Endothelial cell (in vitro differentiated cells): ENCODE measurements around the gene GABBR2. TPM values are rescaled to one million over a fixed set of nuclear protein-coding genes. Genes with fewer than 3 reads are reported as not detected.

Source experiments
- DNase-seq: peaks from one replicate; pipeline ENCODE4 v3.0.0; 2021; ENCODE audit warnings: low spot score
- H3K27ac Mint-ChIP-seq: one replicate; pipeline ENCODE4 v1.8.0; 2021; ENCODE audit warnings: mixed read lengths, inconsistent platforms; ENCODE audit not compliant: unreplicated experiment
- H3K27me3 Mint-ChIP-seq: one replicate; pipeline ENCODE4 v1.8.0; 2021; ENCODE audit warnings: mild to moderate bottlenecking, moderate library complexity, mixed read lengths, inconsistent platforms; ENCODE audit not compliant: unreplicated experiment
- H3K36me3 Mint-ChIP-seq: one replicate; pipeline ENCODE4 v1.8.0; 2021; ENCODE audit warnings: mild to moderate bottlenecking, low read depth, mixed read lengths, inconsistent platforms; ENCODE audit not compliant: unreplicated experiment
- H3K4me1 Mint-ChIP-seq: one replicate; pipeline ENCODE4 v1.8.0; 2021; ENCODE audit warnings: mild to moderate bottlenecking, mixed read lengths, inconsistent platforms; ENCODE audit not compliant: unreplicated experiment
- H3K4me3 Mint-ChIP-seq: one replicate; pipeline ENCODE4 v1.8.0; 2021; ENCODE audit warnings: mild to moderate bottlenecking, mixed read lengths, inconsistent platforms; ENCODE audit not compliant: unreplicated experiment
- H3K9me3 Mint-ChIP-seq: one replicate; pipeline ENCODE4 v1.8.0; 2021; ENCODE audit warnings: mixed read lengths, inconsistent platforms; ENCODE audit not compliant: unreplicated experiment
- CTCF ChIP-seq: fragments of 200-600 bp; sonication (generic); IDR thresholded peaks from one replicate; pipeline ENCODE4 v1.5.0; 2021; ENCODE audit warnings: antibody characterized with exemption; ENCODE audit not compliant: unreplicated experiment
- total RNA-seq: library from RNA; stranded (reverse); fragmentation: NEBNext Ultra II Directional; extraction: Animal tissue kit (Norgen Biotek cat#: 25700); gene quantifications from one replicate; pipeline ENCODE4 v1.2.1, GENCODE V29; 2021; ENCODE audit not compliant: unreplicated experiment

Gene GABBR2
- total RNA-seq, 1 donor from 2014 or later: 0.46 TPM

GRCh38 chr9:98264516-98264915 is 444.2 kb downstream of the GABBR2 start:
- peaks cover 12% of the 10 kb centered on the region for H3K4me1 Mint-ChIP-seq
- TF ChIP-seq CTCF: no peak
- no peak for DNase-seq
- H3K4me3 Mint-ChIP-seq: no peak overlapping the region
- H3K36me3 Mint-ChIP-seq: no peaks in the 10 kb centered on the region
- peaks cover 5% of the 10 kb centered on the region for H3K27me3 Mint-ChIP-seq
- H3K27ac Mint-ChIP-seq: no peak overlapping the region
- H3K9me3 Mint-ChIP-seq: no peaks in the 10 kb centered on the region

- Mint-ChIP-seq H3K9me3 (no peaks in the 10 kb centered on the region), H3K4me3 (no peak overlapping the region), H3K27ac (peak overlapping the region; percentile 61), H3K36me3 (no peaks in the 10 kb centered on the region), H3K27me3 (peaks cover 4% of the 10 kb centered on the region), H3K4me1 (peaks cover 12% of the 10 kb centered on the region)
- peak; percentile 61 for TF ChIP-seq CTCF
- DNase-seq: peak; percentile 83
These were observed 445.0 kb downstream of the GABBR2 start for GRCh38 chr9:98263482-98264357.

GRCh38 chr9:98263080-98263479 is 445.7 kb downstream of the GABBR2 start:
- Mint-ChIP-seq H3K4me1 (peaks cover 12% of the 10 kb centered on the region), H3K9me3 (no peaks in the 10 kb centered on the region), H3K27me3 (peaks cover 3% of the 10 kb centered on the region), H3K4me3 (no peak overlapping the region), H3K36me3 (no peaks in the 10 kb centered on the region), H3K27ac (peak overlapping the region; percentile 58)
- DNase-seq: no peak
- TF ChIP-seq CTCF: no peak

- peaks cover 3% of the 10 kb centered on the region for H3K27me3 Mint-ChIP-seq
- no peaks in the 10 kb centered on the region for H3K36me3 Mint-ChIP-seq
- TF ChIP-seq CTCF: no peak
- H3K4me1 Mint-ChIP-seq: peaks cover 7% of the 10 kb centered on the region
- H3K9me3 Mint-ChIP-seq: no peaks in the 10 kb centered on the region
- no peak overlapping the region for H3K4me3 Mint-ChIP-seq
- DNase-seq: no peak
- H3K27ac Mint-ChIP-seq: peak overlapping the region; percentile 78
These were observed 446.7 kb downstream of the GABBR2 start for GRCh38 chr9:98262056-98262455.

- Mint-ChIP-seq H3K9me3 (no peaks in the 10 kb centered on the region), H3K27ac (no peak overlapping the region)
These were observed 448.1 kb downstream of the GABBR2 start for GRCh38 chr9:98260635-98261034.

More at GRCh38 chr9:98260635-98261034, 448.1 kb downstream of the GABBR2 start:
- H3K4me1 Mint-ChIP-seq: peaks cover 8% of the 10 kb centered on the region
- H3K27me3 Mint-ChIP-seq: peaks cover 2% of the 10 kb centered on the region
- no peak for TF ChIP-seq CTCF
- DNase-seq: no peak
- H3K36me3 Mint-ChIP-seq: no peaks in the 10 kb centered on the region
- no peak overlapping the region for H3K4me3 Mint-ChIP-seq
